KMS-11 (cell line): Measurements from ENCODE around the gene INSYN1.

Experiments used
- H2AFZ ChIP-seq: fragments of 200-600 bp; sonication (generic); 2 replicates; pipeline ENCODE4 v1.6.1; 2016; ENCODE audit warnings: antibody characterized with exemption, mixed run types, low read depth
- H3K27ac ChIP-seq: fragments of 200-600 bp; sonication (generic); 2 replicates; pipeline ENCODE4 v1.6.1; 2016; ENCODE audit warnings: mild to moderate bottlenecking, mixed run types
- H3K27me3 ChIP-seq: fragments of 200-600 bp; sonication (generic); 2 replicates; pipeline ENCODE4 v1.6.1; 2017; ENCODE audit warnings: mild to moderate bottlenecking, low read depth, mixed run types, moderate library complexity; ENCODE audit not compliant: insufficient read depth
- H3K36me3 ChIP-seq: fragments of 200-600 bp; sonication (generic); 2 replicates; pipeline ENCODE4 v1.6.1; 2017; ENCODE audit warnings: mild to moderate bottlenecking, mixed run types; ENCODE audit not compliant: insufficient read depth
- H3K4me1 ChIP-seq: fragments of 200-600 bp; sonication (generic); 2 replicates; pipeline ENCODE4 v1.6.1; 2016; ENCODE audit warnings: mild to moderate bottlenecking, low read depth, mixed run types; ENCODE audit not compliant: poor library complexity, severe bottlenecking
- H3K4me2 ChIP-seq: fragments of 200-600 bp; sonication (generic); 2 replicates; pipeline ENCODE4 v1.7.0; 2016; ENCODE audit warnings: mild to moderate bottlenecking, mixed run types
- H3K4me3 ChIP-seq: fragments of 200-600 bp; sonication (generic); IDR thresholded peaks from 2 replicates; pipeline ENCODE4 v1.6.1; 2017; ENCODE audit warnings: low read depth, low read length, mixed read lengths; ENCODE audit not compliant: insufficient read depth
- H3K79me2 ChIP-seq: fragments of 200-600 bp; sonication (generic); 2 replicates; pipeline ENCODE4 v1.6.1; 2016; ENCODE audit warnings: low read depth, mixed run types; ENCODE audit not compliant: insufficient read depth
- H3K9ac ChIP-seq: fragments of 200-600 bp; sonication (generic); 2 replicates; pipeline ENCODE4 v1.6.1; 2016; ENCODE audit warnings: mild to moderate bottlenecking, mixed run types
- H4K20me1 ChIP-seq: fragments of 200-600 bp; sonication (generic); 2 replicates; pipeline ENCODE4 v1.6.1; 2016; ENCODE audit warnings: mild to moderate bottlenecking, mixed run types; ENCODE audit not compliant: insufficient read depth
- CTCF ChIP-seq: fragments of 200-600 bp; sonication (generic); conservative IDR thresholded peaks from 2 replicates; pipeline ENCODE4 v1.6.1; 2017; ENCODE audit warnings: low read depth, mild to moderate bottlenecking, antibody characterized with exemption, low read length, moderate library complexity, mixed read lengths

INSYN1 gene

DNA sequence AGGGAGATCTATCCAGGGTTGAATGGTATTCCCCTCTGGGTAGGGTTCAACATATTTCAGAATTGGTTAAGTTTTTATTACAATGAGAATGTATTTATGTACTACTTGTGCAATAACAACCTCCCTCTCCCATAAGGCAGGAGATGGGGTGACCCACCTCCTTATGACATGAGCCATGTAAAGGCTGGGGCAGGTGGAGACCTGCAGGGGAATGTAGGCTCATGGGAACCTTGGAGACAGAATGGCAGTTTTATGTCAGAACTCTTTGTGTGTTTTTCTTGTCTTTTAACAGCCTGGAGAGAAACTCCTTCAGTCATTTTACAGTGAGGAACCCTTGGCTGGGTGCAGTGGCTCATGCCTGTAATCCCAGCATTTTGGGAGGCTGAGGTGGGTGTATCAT is 24.6 kb upstream of the INSYN1 start:
- H3K4me1 ChIP-seq = no peaks in the 10 kb centered on the region
- H2AFZ ChIP-seq = no peak overlapping the region
- no peak overlapping the region for H3K4me2 ChIP-seq
- H4K20me1 ChIP-seq = no peaks in the 10 kb centered on the region
- no peak overlapping the region for H3K9ac ChIP-seq
- H3K27ac ChIP-seq = no peak overlapping the region
- no peak overlapping the region for H3K4me3 ChIP-seq
- no peaks in the 10 kb centered on the region for H3K79me2 ChIP-seq
- no peaks in the 10 kb centered on the region for H3K27me3 ChIP-seq
- H3K36me3 ChIP-seq = no peaks in the 10 kb centered on the region
- no peak for TF ChIP-seq CTCF

DNA sequence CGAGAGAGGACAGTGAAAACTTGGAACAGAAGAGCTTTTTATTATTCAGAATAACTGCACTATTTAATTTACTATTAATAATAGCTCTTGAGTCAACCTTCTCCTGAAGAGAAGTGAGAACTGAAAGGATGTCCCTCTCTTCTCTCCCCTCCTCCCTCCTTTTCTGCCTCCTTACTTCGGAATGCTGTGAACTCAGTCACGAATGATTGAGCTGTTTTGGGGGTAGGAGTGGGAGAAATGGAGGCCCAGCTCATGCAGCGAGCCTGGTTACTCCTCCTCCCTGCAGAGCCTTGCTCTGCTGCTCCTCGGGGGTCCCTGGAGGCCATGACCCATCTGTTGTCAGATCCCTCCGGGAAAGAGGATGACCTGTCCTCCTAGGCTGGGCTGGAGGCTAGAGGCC is 20.3 kb upstream of the INSYN1 start:
- Histone ChIP-seq H3K4me3 (no peak overlapping the region), H3K27ac (no peak overlapping the region), H2AFZ (no peak overlapping the region), H4K20me1 (no peaks in the 10 kb centered on the region), H3K4me2 (no peak overlapping the region), H3K27me3 (no peaks in the 10 kb centered on the region; the same call in 1 of the 2 replicates), H3K4me1 (no peaks in the 10 kb centered on the region), H3K79me2 (no peaks in the 10 kb centered on the region), H3K9ac (no peak overlapping the region), H3K36me3 (no peaks in the 10 kb centered on the region)
- TF ChIP-seq CTCF = no peak

GRCh38 chr15:73771385-73772045 is 18.4 kb upstream of the INSYN1 start:
- Histone ChIP-seq H4K20me1 (no peaks in the 10 kb centered on the region), H3K79me2 (no peaks in the 10 kb centered on the region), H3K4me3 (no peak overlapping the region), H2AFZ (no peak overlapping the region), H3K36me3 (no peaks in the 10 kb centered on the region), H3K27me3 (no peaks in the 10 kb centered on the region; the same call in 1 of the 2 replicates), H3K4me2 (no peak overlapping the region), H3K27ac (no peak overlapping the region), H3K4me1 (no peaks in the 10 kb centered on the region), H3K9ac (no peak overlapping the region)
- no peak for TF ChIP-seq CTCF

DNA sequence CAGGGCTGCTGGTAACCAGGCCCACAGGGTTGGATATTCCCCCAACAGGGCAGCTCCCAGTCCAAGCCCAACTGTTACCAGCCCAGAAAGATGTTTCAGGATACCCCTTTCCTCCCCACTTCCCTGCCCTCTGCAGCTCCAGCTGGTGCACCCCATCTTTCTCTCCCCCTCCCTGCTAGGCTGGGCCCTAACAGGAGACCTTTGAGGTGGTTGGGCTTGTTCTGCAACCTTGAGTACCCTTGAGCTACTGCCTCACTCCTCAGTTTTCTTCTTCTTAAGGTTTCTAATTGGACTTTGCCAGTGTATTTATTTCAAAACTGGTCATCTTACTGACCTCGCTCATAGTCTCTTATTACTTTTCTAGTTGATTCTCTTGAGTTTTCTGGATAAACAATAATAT is 16.9 kb upstream of the INSYN1 start:
- Histone ChIP-seq H3K4me2 (no peak overlapping the region), H3K9ac (no peak overlapping the region), H4K20me1 (no peaks in the 10 kb centered on the region), H3K27ac (no peak overlapping the region), H2AFZ (no peak overlapping the region), H3K36me3 (no peaks in the 10 kb centered on the region), H3K27me3 (no peaks in the 10 kb centered on the region; the same call in 1 of the 2 replicates), H3K79me2 (no peaks in the 10 kb centered on the region), H3K4me1 (no peaks in the 10 kb centered on the region), H3K4me3 (no peak overlapping the region)
- no peak for TF ChIP-seq CTCF
